Activated naive CD4-positive, alpha-beta T cell treated with anti-CD3 and anti-CD28 coated beads, Interleukin-2, amount 10 ng/mL, durations not matched to agents 7 days and 5 days (primary cell): ENCODE results near the gene FGGY.

Experiments used
- CTCF ChIA-PET: fragments of 350-600 bp; sonication (Branson Sonifier 250); formaldehyde crosslinking; loops from one replicate; lab custom pipeline; 2021; ENCODE audit warnings: antibody characterized with exemption; lab: Charles Lee
- DNase-seq: peaks from one replicate; pipeline ENCODE4 v3.0.0-alpha.2; 2020
- H3K27ac Mint-ChIP-seq: one replicate; pipeline ENCODE4 v1.8.0; 2021; ENCODE audit warnings: mild to moderate bottlenecking, moderate library complexity, mixed read lengths
- H3K27me3 Mint-ChIP-seq: one replicate; pipeline ENCODE4 v1.8.0; 2021; ENCODE audit warnings: mild to moderate bottlenecking, mixed read lengths
- H3K36me3 Mint-ChIP-seq: one replicate; pipeline ENCODE4 v1.8.0; 2021; ENCODE audit warnings: mixed read lengths
- H3K4me1 Mint-ChIP-seq: one replicate; pipeline ENCODE4 v1.8.0; 2021; ENCODE audit warnings: mixed read lengths
- H3K4me3 Mint-ChIP-seq: one replicate; pipeline ENCODE4 v1.8.0; 2021; ENCODE audit warnings: mild to moderate bottlenecking, moderate library complexity, mixed read lengths
- H3K9me3 Mint-ChIP-seq: one replicate; pipeline ENCODE4 v1.8.0; 2021; ENCODE audit warnings: mixed read lengths

The FGGY gene

GRCh38 chr1:59314776-59315528, 18.1 kb downstream of the FGGY start:
- H3K4me1 Mint-ChIP-seq, result peaks cover 12% of the 10 kb centered on the region
- no peaks in the 10 kb centered on the region for H3K27me3 Mint-ChIP-seq
- no peak overlapping the region for H3K27ac Mint-ChIP-seq
- no peak overlapping the region for H3K4me3 Mint-ChIP-seq
- peaks cover 3% of the 10 kb centered on the region for H3K9me3 Mint-ChIP-seq
- CTCF ChIA-PET, result no interaction called here
- no peaks in the 10 kb centered on the region for H3K36me3 Mint-ChIP-seq
- no peak for DNase-seq

GRCh38 chr1:59315529-59316463, 18.9 kb downstream of the FGGY start:
- DNase-seq, result no peak
- Mint-ChIP-seq H3K4me3 (no peak overlapping the region), H3K9me3 (peaks cover 3% of the 10 kb centered on the region), H3K27me3 (no peaks in the 10 kb centered on the region), H3K27ac (no peak overlapping the region), H3K36me3 (no peaks in the 10 kb centered on the region), H3K4me1 (peaks cover 12% of the 10 kb centered on the region)
- CTCF ChIA-PET, result no interaction called here

- H3K9me3 Mint-ChIP-seq, result peaks cover 3% of the 10 kb centered on the region
- no peaks in the 10 kb centered on the region for H3K36me3 Mint-ChIP-seq
- CTCF ChIA-PET, result no interaction called here
- no peak overlapping the region for H3K27ac Mint-ChIP-seq
- H3K4me3 Mint-ChIP-seq, result no peak overlapping the region
- H3K4me1 Mint-ChIP-seq, result peaks cover 12% of the 10 kb centered on the region
- no peaks in the 10 kb centered on the region for H3K27me3 Mint-ChIP-seq
- no peak for DNase-seq
Observed at GRCh38 chr1:59316497-59317128, 19.7 kb downstream of the FGGY start.

GRCh38 chr1:59317343-59317742, 20.4 kb downstream of the FGGY start:
- Mint-ChIP-seq H3K27me3 (no peaks in the 10 kb centered on the region), H3K36me3 (no peaks in the 10 kb centered on the region), H3K9me3 (peaks cover 3% of the 10 kb centered on the region), H3K27ac (no peak overlapping the region), H3K4me3 (no peak overlapping the region), H3K4me1 (peaks cover 12% of the 10 kb centered on the region)
- CTCF ChIA-PET, result interaction anchor here (0.8 kb wide), 1 partner anchor 28 kb away, joined by 3 read pairs; no protein-coding TSS in a partner anchor
- DNase-seq, result no peak

GRCh38 chr1:59317780-59318179, 20.9 kb downstream of the FGGY start:
- Mint-ChIP-seq H3K27ac (no peak overlapping the region), H3K4me3 (no peak overlapping the region), H3K4me1 (peaks cover 12% of the 10 kb centered on the region), H3K27me3 (no peaks in the 10 kb centered on the region), H3K36me3 (no peaks in the 10 kb centered on the region), H3K9me3 (peaks cover 3% of the 10 kb centered on the region)
- DNase-seq, result no peak
- CTCF ChIA-PET, result interaction anchor here (0.8 kb wide), 1 partner anchor 28 kb away, joined by 3 read pairs; no protein-coding TSS in a partner anchor

GRCh38 chr1:59318271-59318860, 21.5 kb downstream of the FGGY start:
- CTCF ChIA-PET, result interaction anchor here (0.8 kb wide), 1 partner anchor 27 kb away, joined by 3 read pairs; no protein-coding TSS in a partner anchor
- DNase-seq, result no peak
- H3K9me3 Mint-ChIP-seq, result peaks cover 2% of the 10 kb centered on the region
- no peaks in the 10 kb centered on the region for H3K27me3 Mint-ChIP-seq
- no peaks in the 10 kb centered on the region for H3K36me3 Mint-ChIP-seq
- no peak overlapping the region for H3K27ac Mint-ChIP-seq
- H3K4me1 Mint-ChIP-seq, result peaks cover 12% of the 10 kb centered on the region
- no peak overlapping the region for H3K4me3 Mint-ChIP-seq

GRCh38 chr1:59322394-59322793, 25.5 kb downstream of the FGGY start:
- no peaks in the 10 kb centered on the region for H3K27me3 Mint-ChIP-seq
- H3K9me3 Mint-ChIP-seq, result no peaks in the 10 kb centered on the region
- no peak overlapping the region for H3K4me3 Mint-ChIP-seq
- no peak for DNase-seq
- peaks cover 4% of the 10 kb centered on the region for H3K4me1 Mint-ChIP-seq
- H3K27ac Mint-ChIP-seq, result no peak overlapping the region
- CTCF ChIA-PET, result no interaction called here
- peaks cover 3% of the 10 kb centered on the region for H3K36me3 Mint-ChIP-seq

GRCh38 chr1:59322814-59323213, 25.9 kb downstream of the FGGY start:
- CTCF ChIA-PET, result no interaction called here
- peaks cover 8% of the 10 kb centered on the region for H3K4me1 Mint-ChIP-seq
- H3K4me3 Mint-ChIP-seq, result no peak overlapping the region
- H3K36me3 Mint-ChIP-seq, result peaks cover 3% of the 10 kb centered on the region
- DNase-seq, result no peak
- H3K27me3 Mint-ChIP-seq, result no peaks in the 10 kb centered on the region
- no peak overlapping the region for H3K27ac Mint-ChIP-seq
- H3K9me3 Mint-ChIP-seq, result no peaks in the 10 kb centered on the region

GRCh38 chr1:59323879-59324278, 27.0 kb downstream of the FGGY start:
- DNase-seq, result no peak
- no peak overlapping the region for H3K4me3 Mint-ChIP-seq
- CTCF ChIA-PET, result no interaction called here
- no peaks in the 10 kb centered on the region for H3K9me3 Mint-ChIP-seq
- H3K27me3 Mint-ChIP-seq, result no peaks in the 10 kb centered on the region
- H3K27ac Mint-ChIP-seq, result no peak overlapping the region
- H3K36me3 Mint-ChIP-seq, result peaks cover 3% of the 10 kb centered on the region
- H3K4me1 Mint-ChIP-seq, result peaks cover 19% of the 10 kb centered on the region

- no peak for DNase-seq
- no peaks in the 10 kb centered on the region for H3K9me3 Mint-ChIP-seq
- H3K27ac Mint-ChIP-seq, result peak overlapping the region; percentile 63
- CTCF ChIA-PET, result interaction anchor here (0.9 to 1.1 kb wide), 2 partner anchors 9 to 32 kb away, joined by 3 to 4 read pairs; no protein-coding TSS in a partner anchor
- H3K27me3 Mint-ChIP-seq, result no peaks in the 10 kb centered on the region
- no peak overlapping the region for H3K4me3 Mint-ChIP-seq
- peaks cover 3% of the 10 kb centered on the region for H3K36me3 Mint-ChIP-seq
- peaks cover 35% of the 10 kb centered on the region for H3K4me1 Mint-ChIP-seq
Observed at GRCh38 chr1:59328353-59328752, 31.5 kb downstream of the FGGY start.

GRCh38 chr1:59329412-59330053, 32.6 kb downstream of the FGGY start:
- H3K4me1 Mint-ChIP-seq, result peaks cover 45% of the 10 kb centered on the region
- no peaks in the 10 kb centered on the region for H3K9me3 Mint-ChIP-seq
- CTCF ChIA-PET, result no interaction called here
- H3K36me3 Mint-ChIP-seq, result peaks cover 3% of the 10 kb centered on the region
- no peaks in the 10 kb centered on the region for H3K27me3 Mint-ChIP-seq
- DNase-seq, result no peak
- H3K4me3 Mint-ChIP-seq, result no peak overlapping the region
- H3K27ac Mint-ChIP-seq, result no peak overlapping the region

- Mint-ChIP-seq H3K36me3 (no peaks in the 10 kb centered on the region), H3K9me3 (no peaks in the 10 kb centered on the region), H3K4me3 (no peak overlapping the region), H3K27me3 (no peaks in the 10 kb centered on the region), H3K4me1 (peaks cover 44% of the 10 kb centered on the region), H3K27ac (no peak overlapping the region)
- no peak for DNase-seq
- CTCF ChIA-PET, result interaction anchor here (0.6 kb wide), 2 partner anchors 11 to 1953 kb away, joined by 3 to 4 read pairs; no protein-coding TSS in a partner anchor
Observed at GRCh38 chr1:59331686-59332620, 35.1 kb downstream of the FGGY start.
